HCT116 (cell line): ENCODE measurements around the gene WNT16. TPM values are rescaled to one million over a fixed set of nuclear protein-coding genes. Genes with fewer than 3 reads are reported as not detected.

ENCODE experiments used
- ATAC-seq: fragments of 200-7000 bp; cut with Tn5 transposase; 2 replicates; pipeline ENCODE4 v1.9.1; 2020; ENCODE audit warnings: mild to moderate bottlenecking, moderate library complexity
- BruUV-seq: library from RNA; stranded (reverse); fragments of 400-500 nt; replicated peaks from 2 replicates; lab custom pipeline; 2021; lab: Mats Ljungman, UMichigan
- CTCF ChIA-PET: fragments of 300-600 bp; sonication (Branson Sonifier 250); formaldehyde crosslinking; loops from one replicate; lab custom pipeline; 2021; ENCODE audit warnings: antibody characterized with exemption; lab: Charles Lee
- POLR2A ChIA-PET: fragments of 300-600, 350-600 bp; sonication (Branson Sonifier 250); formaldehyde crosslinking; loops from one replicate; lab custom pipeline; 2021; ENCODE audit warnings: antibody characterized with exemption; lab: Charles Lee
- RAD21 ChIA-PET, 2 experiments: fragments of 300-600 bp; sonication (Branson Sonifier 250); formaldehyde crosslinking; loops; one replicate each; lab custom pipeline; 2023; ENCODE audit warnings: low total read pairs in 2 of 2; ENCODE audit not compliant: uncharacterized antibody in 2 of 2, unreplicated experiment in 2 of 2, low non-redundant PET in 1 of 2; lab: Charles Lee
- DNase-seq: peaks from one replicate; pipeline ENCODE4 v3.0.0-alpha.2; 2010; ENCODE audit warnings: low read depth, low spot score
- H2AFZ ChIP-seq: fragments of 200-600 bp; shearing (Covaris generic), sonication (generic); 2 replicates; pipeline ENCODE4 v1.6.1; 2017; ENCODE audit warnings: low read depth, mixed run types, mixed read lengths, antibody characterized with exemption, low read length; ENCODE audit not compliant: poor library complexity, severe bottlenecking
- H3K27ac ChIP-seq: 2 replicates; pipeline ENCODE4 v1.5.1; 2012; ENCODE audit warnings: low read depth, low read length
- H3K27me3 ChIP-seq: fragments of 200-600 bp; sonication (generic); 2 replicates; pipeline ENCODE4 v1.6.1; 2016; ENCODE audit warnings: mixed run types, low read length, mixed read lengths; ENCODE audit not compliant: insufficient read depth
- H3K36me3 ChIP-seq, 2 experiments: fragments of 200-500 bp in 1 of 2; fragments of 200-600 bp in 1 of 2; sonication (Bioruptor generic) in 1 of 2; sonication (generic) in 1 of 2; 2 replicates each; pipeline versions ENCODE4 v1.5.1 to v1.6.1; 2014 to 2016; ENCODE audit warnings: low read length in 2 of 2, inconsistent platforms in 1 of 2, mixed read lengths in 1 of 2, mixed run types in 1 of 2; ENCODE audit not compliant: insufficient read depth in 2 of 2, control insufficient read depth in 1 of 2
- H3K4me1 ChIP-seq, 2 experiments: fragments of 200-600 bp in 1 of 2; sonication (generic) in 1 of 2; 2 replicates each; pipeline versions ENCODE4 v1.5.1 to v1.6.1; 2012 to 2017; ENCODE audit warnings: low read length in 2 of 2, inconsistent platforms in 1 of 2, mild to moderate bottlenecking in 1 of 2, mixed read lengths in 1 of 2, mixed run types in 1 of 2, moderate library complexity in 1 of 2; ENCODE audit not compliant: insufficient read depth in 2 of 2, control insufficient read depth in 1 of 2
- H3K4me2 ChIP-seq: fragments of 200-600 bp; sonication (generic); 2 replicates; pipeline ENCODE4 v1.6.1; 2017; ENCODE audit warnings: mixed run types, low read length, mixed read lengths
- H3K4me3 ChIP-seq, 2 experiments: fragments of 200-600 bp in 1 of 2; sonication (generic) in 1 of 2; replicated peaks in 1 of 2; 2 replicates each; pipeline ENCODE4 v1.5.1; 2011 to 2016; ENCODE audit warnings: low read length in 2 of 2, control low read depth in 1 of 2, low read depth in 1 of 2, mild to moderate bottlenecking in 1 of 2, mixed read lengths in 1 of 2, mixed run types in 1 of 2
- H3K79me2 ChIP-seq: fragments of 200-600 bp; sonication (generic); 2 replicates; pipeline ENCODE4 v1.6.1; 2017; ENCODE audit warnings: mild to moderate bottlenecking, mixed run types, low read length, moderate library complexity, mixed read lengths; ENCODE audit not compliant: insufficient read depth
- H3K9ac ChIP-seq: fragments of 200-600 bp; sonication (generic); 2 replicates; pipeline ENCODE4 v1.6.1; 2016; ENCODE audit warnings: low read length, mixed read lengths
- H3K9me2 ChIP-seq: fragments of 200-600 bp; sonication (generic), shearing (Covaris generic); 2 replicates; pipeline ENCODE4 v1.6.1; 2017; ENCODE audit warnings: mixed run types, mild to moderate bottlenecking, moderate library complexity; ENCODE audit not compliant: insufficient read depth
- H3K9me3 ChIP-seq, 2 experiments: fragments of 200-500 bp in 1 of 2; fragments of 200-600 bp in 1 of 2; sonication (Bioruptor generic) in 1 of 2; sonication (generic) in 1 of 2; 2 replicates each; pipeline ENCODE4 v1.6.1; 2014 to 2017; ENCODE audit warnings: low read length in 2 of 2, mixed read lengths in 2 of 2, inconsistent platforms in 1 of 2, low read depth in 1 of 2, mild to moderate bottlenecking in 1 of 2, mixed run types in 1 of 2, moderate library complexity in 1 of 2; ENCODE audit not compliant: control insufficient read depth in 1 of 2, insufficient read depth in 1 of 2
- H4K20me1 ChIP-seq: fragments of 200-600 bp; sonication (generic), shearing (Covaris generic); 2 replicates; pipeline ENCODE4 v1.6.1; 2017; ENCODE audit warnings: mixed run types, mild to moderate bottlenecking, moderate library complexity; ENCODE audit not compliant: insufficient read depth
- CTCF ChIP-seq, 3 experiments: fragments of 200-600 bp in 1 of 3; sonication (generic) in 1 of 3; IDR thresholded peaks in 2 of 3; conservative IDR thresholded peaks in 1 of 3; 2 replicates each; pipeline ENCODE4 v1.5.1; 2012 to 2017; ENCODE audit warnings: low read depth in 2 of 3, low read length in 2 of 3, antibody characterized with exemption in 1 of 3, borderline replicate concordance in 1 of 3, control low read depth in 1 of 3, mild to moderate bottlenecking in 1 of 3, mixed read lengths in 1 of 3, mixed run types in 1 of 3, moderate library complexity in 1 of 3; ENCODE audit not compliant: insufficient read depth in 1 of 3
- POLR2AphosphoS5 ChIP-seq: IDR thresholded peaks from 2 replicates; pipeline ENCODE4 v1.6.1; 2011; ENCODE audit warnings: mild to moderate bottlenecking, low read depth, low read length, moderate library complexity
- SIN3A ChIP-seq: IDR thresholded peaks from 2 replicates; pipeline ENCODE4 v1.6.1; 2012; ENCODE audit warnings: low read depth
- SRF ChIP-seq: IDR thresholded peaks from 2 replicates; pipeline ENCODE4 v1.6.1; 2012; ENCODE audit warnings: low read depth
- ZFX ChIP-seq: fragments of 450-650 bp; IDR thresholded peaks from 2 replicates; pipeline ENCODE4 v1.6.1; 2017
- intact Hi-C: fragments of 100-400 bp; cut with micrococcal nuclease; formaldehyde crosslinking; loops from 2 replicates; pipeline ENCODE4 v1.10.0; 2022
- total RNA-seq: library from RNA; stranded (reverse); gene quantifications from one replicate; pipeline ENCODE4 v1.2.1, GENCODE V29; 2021; ENCODE audit not compliant: unreplicated experiment
- TF ChIP-seq, protein P1 (sequence below): IDR thresholded peaks from 2 replicates; pipeline ENCODE4 v1.6.1; 2012; ENCODE audit warnings: low read depth

The WNT16 gene
- total RNA-seq, 1 experiment from 2014 or later: 152 TPM

- no TSS peak for BruUV-seq
- ATAC-seq (no peak), DNase-seq (no peak)
- no peak overlapping the region for H3K27ac ChIP-seq
- peaks cover 100% of the 10 kb centered on the region for H3K79me2 ChIP-seq
- no peak overlapping the region for H3K4me3 ChIP-seq
- POLR2A ChIA-PET: no interaction called here
- peaks cover 0 to 37% of the 10 kb centered on the region in 2 experiments; a peak in 2 of 4 replicates for H3K4me1 ChIP-seq
- H3K9me2 ChIP-seq: no peaks in the 10 kb centered on the region
- H3K4me2 ChIP-seq: no peak overlapping the region
- no peak for TF ChIP-seq ZFX
- TF ChIP-seq, protein P1, sequence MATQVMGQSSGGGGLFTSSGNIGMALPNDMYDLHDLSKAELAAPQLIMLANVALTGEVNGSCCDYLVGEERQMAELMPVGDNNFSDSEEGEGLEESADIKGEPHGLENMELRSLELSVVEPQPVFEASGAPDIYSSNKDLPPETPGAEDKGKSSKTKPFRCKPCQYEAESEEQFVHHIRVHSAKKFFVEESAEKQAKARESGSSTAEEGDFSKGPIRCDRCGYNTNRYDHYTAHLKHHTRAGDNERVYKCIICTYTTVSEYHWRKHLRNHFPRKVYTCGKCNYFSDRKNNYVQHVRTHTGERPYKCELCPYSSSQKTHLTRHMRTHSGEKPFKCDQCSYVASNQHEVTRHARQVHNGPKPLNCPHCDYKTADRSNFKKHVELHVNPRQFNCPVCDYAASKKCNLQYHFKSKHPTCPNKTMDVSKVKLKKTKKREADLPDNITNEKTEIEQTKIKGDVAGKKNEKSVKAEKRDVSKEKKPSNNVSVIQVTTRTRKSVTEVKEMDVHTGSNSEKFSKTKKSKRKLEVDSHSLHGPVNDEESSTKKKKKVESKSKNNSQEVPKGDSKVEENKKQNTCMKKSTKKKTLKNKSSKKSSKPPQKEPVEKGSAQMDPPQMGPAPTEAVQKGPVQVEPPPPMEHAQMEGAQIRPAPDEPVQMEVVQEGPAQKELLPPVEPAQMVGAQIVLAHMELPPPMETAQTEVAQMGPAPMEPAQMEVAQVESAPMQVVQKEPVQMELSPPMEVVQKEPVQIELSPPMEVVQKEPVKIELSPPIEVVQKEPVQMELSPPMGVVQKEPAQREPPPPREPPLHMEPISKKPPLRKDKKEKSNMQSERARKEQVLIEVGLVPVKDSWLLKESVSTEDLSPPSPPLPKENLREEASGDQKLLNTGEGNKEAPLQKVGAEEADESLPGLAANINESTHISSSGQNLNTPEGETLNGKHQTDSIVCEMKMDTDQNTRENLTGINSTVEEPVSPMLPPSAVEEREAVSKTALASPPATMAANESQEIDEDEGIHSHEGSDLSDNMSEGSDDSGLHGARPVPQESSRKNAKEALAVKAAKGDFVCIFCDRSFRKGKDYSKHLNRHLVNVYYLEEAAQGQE: no peak
- no peak for TF ChIP-seq SRF
- TF ChIP-seq POLR2AphosphoS5: 0 out of 2 replicates have a peak, but pooled peaks have one; percentile 11
- TF ChIP-seq CTCF (IDR thresholded peaks at IDR 0.05 in 2 of 3, conservative IDR thresholded peaks at IDR 0.05 in 1 of 3; ENCODE audit: borderline replicate concordance in 1 of 3, insufficient read depth in 1 of 3, low read depth in 2 of 3, low read length in 2 of 3): no peak
- TF ChIP-seq SIN3A: no peak
- H2AFZ ChIP-seq: no peak overlapping the region
- peaks cover 38% of the 10 kb centered on the region; the same call in 1 of the 2 replicates for H4K20me1 ChIP-seq
- H3K36me3 ChIP-seq: peaks cover 43 to 79% of the 10 kb centered on the region in 2 experiments
- H3K9ac ChIP-seq: no peak overlapping the region
- RAD21 ChIA-PET: no interaction called here
- CTCF ChIA-PET: interaction anchor here (1.1 kb wide), 1 partner anchor 10 kb away, joined by 4 read pairs; no protein-coding TSS in a partner anchor
- H3K27me3 ChIP-seq: no peaks in the 10 kb centered on the region
- intact Hi-C loops: no loop called here
- no peaks in the 10 kb centered on the region for H3K9me3 ChIP-seq
Observed at GRCh38 chr7:121376979-121377378, 48.2 kb downstream of the WNT16 start.
